Caco-2 (cell line): ENCODE data around the gene CCDC73. TPM values are rescaled to one million over a fixed set of nuclear protein-coding genes. Genes with fewer than 3 reads are reported as not detected.
"Not testable (repeated sequence)": the region's sequence is repeated elsewhere in the genome, so short reads cannot be mapped to it uniquely, and the experiment has no call there.

Experiments
- BruUV-seq: library from RNA; stranded (reverse); fragments of 400-500 nt; replicated peaks from 2 replicates; lab custom pipeline; 2021; lab: Mats Ljungman, UMichigan
- CTCF ChIA-PET: fragments of 300-600 bp; sonication (Branson Sonifier 250); formaldehyde crosslinking; loops from one replicate; lab custom pipeline; 2022; ENCODE audit warnings: antibody characterized with exemption; lab: Charles Lee
- POLR2A ChIA-PET: fragments of 300-600 bp; sonication (Branson Sonifier 250); formaldehyde crosslinking; loops from one replicate; lab custom pipeline; 2022; ENCODE audit warnings: antibody characterized with exemption; lab: Charles Lee
- DNase-seq, 2 experiments: peaks; one replicate each; pipeline versions ENCODE4 v3.0.0 to v3.0.0-alpha.2; 2020 to 2022
- H3K27me3 ChIP-seq: replicated peaks from 2 replicates; pipeline ENCODE4 v1.6.0; 2011; ENCODE audit warnings: low read length; ENCODE audit not compliant: control insufficient read depth, insufficient read depth
- H3K36me3 ChIP-seq: 2 replicates; pipeline ENCODE4 v1.5.1; 2011; ENCODE audit warnings: low read length; ENCODE audit not compliant: control insufficient read depth, insufficient read depth
- H3K4me1 ChIP-seq: fragments of 250-450 bp; sonication (Bioruptor Pico); 2 replicates; pipeline ENCODE4 v1.5.1; 2020; ENCODE audit warnings: mild to moderate bottlenecking
- H3K4me3 ChIP-seq: 2 replicates; pipeline ENCODE4 v1.5.1; 2011; ENCODE audit warnings: low read depth, mild to moderate bottlenecking, control low read depth, low read length
- H3K9me3 ChIP-seq: fragments of 250-450 bp; sonication (Bioruptor Pico); 2 replicates; pipeline ENCODE4 v1.5.1; 2020; ENCODE audit warnings: mild to moderate bottlenecking, moderate library complexity
- H3K27ac Mint-ChIP-seq: one replicate; pipeline ENCODE4 v1.8.0; 2022; ENCODE audit warnings: mixed read lengths; ENCODE audit not compliant: unreplicated experiment
- H3K27me3 Mint-ChIP-seq: one replicate; pipeline ENCODE4 v1.8.0; 2022; ENCODE audit warnings: mixed read lengths; ENCODE audit not compliant: insufficient read depth, unreplicated experiment
- H3K36me3 Mint-ChIP-seq: one replicate; pipeline ENCODE4 v1.8.0; 2022; ENCODE audit warnings: mild to moderate bottlenecking, mixed read lengths; ENCODE audit not compliant: insufficient read depth, unreplicated experiment
- H3K4me1 Mint-ChIP-seq: one replicate; pipeline ENCODE4 v1.8.0; 2022; ENCODE audit warnings: low read depth, mixed read lengths; ENCODE audit not compliant: unreplicated experiment
- H3K4me3 Mint-ChIP-seq: one replicate; pipeline ENCODE4 v1.8.0; 2022; ENCODE audit warnings: mild to moderate bottlenecking, moderate library complexity, mixed read lengths; ENCODE audit not compliant: unreplicated experiment
- H3K9me3 Mint-ChIP-seq: one replicate; pipeline ENCODE4 v1.8.0; 2022; ENCODE audit warnings: mixed read lengths; ENCODE audit not compliant: unreplicated experiment
- CTCF ChIP-seq, 2 experiments: fragments of 200-600 bp in 1 of 2; IDR thresholded peaks; 1 replicate in 1 of 2; 2 replicates in 1 of 2; pipeline versions ENCODE4 v1.5.1 to v1.8.0; 2011 to 2022; ENCODE audit warnings: antibody characterized with exemption in 1 of 2, control low read depth in 1 of 2, inconsistent platforms in 1 of 2, low read depth in 1 of 2, low read length in 1 of 2, mild to moderate bottlenecking in 1 of 2, moderate library complexity in 1 of 2; ENCODE audit not compliant: insufficient read depth in 1 of 2, severe bottlenecking in 1 of 2, unreplicated experiment in 1 of 2
- intact Hi-C: fragments of 100-400 bp; cut with micrococcal nuclease; formaldehyde crosslinking; loops from one replicate; pipeline ENCODE4 v1.10.0; 2022; ENCODE audit not compliant: unreplicated experiment
- total RNA-seq: library from RNA; stranded (reverse); gene quantifications from 2 replicates; pipeline ENCODE4 v1.2.3, GENCODE V29; 2022

The CCDC73 gene
- total RNA-seq, 1 experiment from 2014 or later = not detected

GRCh38 chr11:32758291-32758690 lies 36.2 kb downstream of the CCDC73 start:
- no TSS peak for BruUV-seq
- H3K4me1 ChIP-seq = no peaks in the 10 kb centered on the region
- H3K36me3 ChIP-seq = no peaks in the 10 kb centered on the region
- TF ChIP-seq CTCF (IDR thresholded peaks at IDR 0.05; ENCODE audit: insufficient read depth in 1 of 2, low read depth in 1 of 2, low read length in 1 of 2, severe bottlenecking in 1 of 2, unreplicated experiment in 1 of 2) = no peak
- Mint-ChIP-seq H3K4me3 (no peak overlapping the region), H3K36me3 (no peaks in the 10 kb centered on the region), H3K27me3 (no peaks in the 10 kb centered on the region), H3K27ac (no peak overlapping the region), H3K4me1 (peaks cover 7% of the 10 kb centered on the region), H3K9me3 (no peaks in the 10 kb centered on the region)
- H3K27me3 ChIP-seq = no peaks in the 10 kb centered on the region
- no peaks in the 10 kb centered on the region for H3K9me3 ChIP-seq
- DNase-seq = no peak
- CTCF ChIA-PET = no interaction called here
- no peak overlapping the region for H3K4me3 ChIP-seq
- POLR2A ChIA-PET = no interaction called here
- intact Hi-C loops = no loop called here

- CTCF ChIA-PET, POLR2A ChIA-PET, BruUV-seq: not testable (repeated sequence)
Observed at GRCh38 chr11:32753181-32753580, 41.3 kb downstream of the CCDC73 start.

GRCh38 chr11:32752001-32752400 lies 42.5 kb downstream of the CCDC73 start:
- H3K36me3 Mint-ChIP-seq = no peaks in the 10 kb centered on the region
- intact Hi-C loops = no loop called here
- DNase-seq = no peak
- POLR2A ChIA-PET = no interaction called here
- H3K27me3 Mint-ChIP-seq = peaks cover 5% of the 10 kb centered on the region
- no peak for TF ChIP-seq CTCF (IDR thresholded peaks at IDR 0.05; ENCODE audit: insufficient read depth in 1 of 2, low read depth in 1 of 2, low read length in 1 of 2, severe bottlenecking in 1 of 2, unreplicated experiment in 1 of 2)
- H3K4me3 ChIP-seq = no peak overlapping the region
- no TSS peak for BruUV-seq
- no peaks in the 10 kb centered on the region for H3K27me3 ChIP-seq
- peaks cover 7% of the 10 kb centered on the region for H3K4me1 Mint-ChIP-seq
- H3K4me3 Mint-ChIP-seq = no peak overlapping the region
- H3K27ac Mint-ChIP-seq = no peak overlapping the region
- no peaks in the 10 kb centered on the region for H3K36me3 ChIP-seq
- no peaks in the 10 kb centered on the region for H3K9me3 Mint-ChIP-seq
- no peaks in the 10 kb centered on the region for H3K9me3 ChIP-seq
- H3K4me1 ChIP-seq = no peaks in the 10 kb centered on the region
- CTCF ChIA-PET = interaction anchor here (0.6 kb wide), 1 partner anchor 277 kb away, joined by 3 read pairs; no protein-coding TSS in a partner anchor

More at GRCh38 chr11:32753181-32753580, 41.3 kb downstream of the CCDC73 start:
- H3K27me3 Mint-ChIP-seq, DNase-seq, H3K4me3 Mint-ChIP-seq, H3K4me1 ChIP-seq, H3K4me1 Mint-ChIP-seq, H3K27ac Mint-ChIP-seq, H3K36me3 ChIP-seq, H3K27me3 ChIP-seq, intact Hi-C loops, H3K9me3 ChIP-seq, H3K36me3 Mint-ChIP-seq, H3K4me3 ChIP-seq, H3K9me3 Mint-ChIP-seq: not testable (repeated sequence)

DNA sequence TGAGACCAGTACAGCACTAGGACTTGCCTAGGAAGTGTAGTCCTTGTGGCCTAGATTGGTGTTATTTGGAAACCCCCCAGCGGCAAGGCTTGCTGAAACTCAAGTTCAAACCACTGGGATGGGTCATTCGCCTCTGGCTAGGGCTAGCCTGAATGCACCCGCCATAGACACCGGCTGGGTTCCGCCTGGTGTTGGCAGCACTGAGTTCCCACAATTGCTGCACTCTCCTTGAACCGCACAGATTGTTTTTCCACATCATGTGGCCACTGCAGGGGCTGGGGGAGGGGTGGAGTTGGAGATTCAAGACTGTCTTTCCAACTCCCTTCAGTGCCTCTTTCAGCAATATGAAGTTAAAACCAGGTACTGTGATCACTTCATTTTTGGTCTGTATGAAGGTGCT lies 43.1 kb downstream of the CCDC73 start:
- no peaks in the 10 kb centered on the region for H3K36me3 Mint-ChIP-seq
- no peak for DNase-seq
- H3K27me3 Mint-ChIP-seq = peaks cover 11% of the 10 kb centered on the region
- no peak overlapping the region for H3K4me3 Mint-ChIP-seq
- intact Hi-C loops = no loop called here
- no peak for TF ChIP-seq CTCF (IDR thresholded peaks at IDR 0.05; ENCODE audit: insufficient read depth in 1 of 2, low read depth in 1 of 2, low read length in 1 of 2, severe bottlenecking in 1 of 2, unreplicated experiment in 1 of 2)
- ChIA-PET CTCF (no interaction called here), POLR2A (no interaction called here)
- Histone ChIP-seq H3K4me1 (no peaks in the 10 kb centered on the region), H3K27me3 (no peaks in the 10 kb centered on the region), H3K4me3 (no peak overlapping the region), H3K9me3 (no peaks in the 10 kb centered on the region), H3K36me3 (no peaks in the 10 kb centered on the region)
- H3K4me1 Mint-ChIP-seq = peaks cover 7% of the 10 kb centered on the region
- H3K27ac Mint-ChIP-seq = no peak overlapping the region
- BruUV-seq = no TSS peak
- H3K9me3 Mint-ChIP-seq = no peaks in the 10 kb centered on the region
